Activated T-cell treated with anti-CD3 and anti-CD28 coated beads, Interleukin-2, amount 50 U/mL, for 4 hours (primary cell): ENCODE measurements around the gene SLC36A1. TPM values are rescaled to one million over a fixed set of nuclear protein-coding genes. Genes with fewer than 3 reads are reported as not detected.

Experiments used
- ATAC-seq, 2 donors: fragments of 200-7000 bp; cut with Tn5 transposase; one replicate each; pipeline ENCODE4 v1.10.0; 2021
- DNase-seq: peaks from one replicate; pipeline ENCODE4 v3.0.0-alpha.2; 2020
- H3K27me3 Mint-ChIP-seq: one replicate; pipeline ENCODE4 v1.8.0; 2021; ENCODE audit warnings: low read depth, mixed read lengths
- H3K36me3 Mint-ChIP-seq: one replicate; pipeline ENCODE4 v1.8.0; 2022; ENCODE audit warnings: mixed read lengths; ENCODE audit not compliant: insufficient read depth
- H3K4me1 Mint-ChIP-seq: one replicate; pipeline ENCODE4 v1.8.0; 2021; ENCODE audit warnings: low read depth, mixed read lengths
- H3K4me3 Mint-ChIP-seq: one replicate; pipeline ENCODE4 v1.8.0; 2021; ENCODE audit warnings: mild to moderate bottlenecking, moderate library complexity, mixed read lengths
- H3K9me3 Mint-ChIP-seq: one replicate; pipeline ENCODE4 v1.8.0; 2021; ENCODE audit warnings: mixed read lengths
- total RNA-seq, 3 donors: library from RNA; stranded (reverse); gene quantifications; one replicate each; pipeline ENCODE4 v1.2.1, GENCODE V29; 2021

Gene SLC36A1
- total RNA-seq, 3 donors from 2014 or later: 6.8 to 8.2 (median 6.8) TPM

DNA sequence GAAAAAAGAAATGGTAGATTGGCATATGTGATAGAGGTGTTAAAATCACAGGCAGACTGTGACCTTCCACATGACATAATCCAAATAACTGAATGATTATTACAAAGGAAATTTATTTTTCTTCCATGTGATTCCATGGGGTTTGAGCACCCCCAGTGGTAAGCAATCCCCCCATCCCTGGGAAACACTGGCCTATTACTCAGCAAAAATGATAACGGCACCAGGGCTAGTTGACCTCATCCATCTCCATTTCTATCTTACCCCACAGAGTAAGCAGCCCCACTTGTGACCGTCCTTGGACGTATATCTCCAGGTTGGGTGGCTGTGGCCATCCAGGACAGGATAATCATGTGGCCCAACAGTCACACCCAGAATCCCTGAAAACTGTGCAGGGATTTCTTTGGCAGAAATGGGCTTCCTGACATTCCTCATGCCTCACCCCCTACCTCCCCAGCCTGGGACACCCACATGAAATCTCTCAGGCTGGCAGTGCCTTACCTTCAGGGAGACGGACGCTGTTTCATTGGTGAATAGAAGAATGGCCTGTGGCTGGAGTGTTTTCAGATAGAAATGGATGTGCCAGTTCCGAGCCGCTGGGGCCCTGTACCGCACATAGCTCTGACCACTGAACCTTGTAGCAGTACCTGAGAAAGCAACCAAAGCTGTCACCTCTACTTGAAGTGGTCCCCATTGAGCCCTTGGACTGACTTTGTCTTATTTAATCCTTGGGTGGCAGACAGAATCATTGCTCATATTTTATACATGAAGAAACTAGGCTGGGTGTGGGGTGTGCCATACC lies 69.9 kb downstream of the SLC36A1 start:
- Mint-ChIP-seq H3K4me1 (no peaks in the 10 kb centered on the region), H3K36me3 (no peaks in the 10 kb centered on the region), H3K27me3 (no peaks in the 10 kb centered on the region), H3K9me3 (no peaks in the 10 kb centered on the region), H3K4me3 (no peak overlapping the region)
- ATAC-seq (no peak), DNase-seq (no peak)

DNA sequence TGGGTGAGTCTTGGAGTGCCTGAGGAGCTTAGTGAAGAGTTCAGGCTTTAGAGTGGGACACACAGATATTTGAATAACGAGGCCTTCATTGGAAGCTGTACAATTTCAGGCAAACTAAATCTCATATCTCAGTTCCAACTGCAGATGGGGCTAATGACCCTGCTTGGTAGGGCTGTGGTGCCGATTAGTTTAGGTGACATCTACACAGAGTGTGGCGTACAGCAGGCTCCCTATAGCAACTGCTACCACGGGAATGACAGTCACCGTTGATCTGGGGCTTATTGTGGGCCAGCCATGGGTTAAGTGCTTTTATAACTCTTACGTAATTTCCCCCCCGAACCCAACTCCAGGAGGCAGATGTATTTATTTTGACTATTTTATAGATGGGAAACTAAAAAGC lies 72.9 kb downstream of the SLC36A1 start:
- Mint-ChIP-seq H3K9me3 (no peaks in the 10 kb centered on the region), H3K4me1 (peaks cover 4% of the 10 kb centered on the region), H3K4me3 (no peak overlapping the region), H3K27me3 (no peaks in the 10 kb centered on the region), H3K36me3 (no peaks in the 10 kb centered on the region)
- DNase-seq: no peak
- ATAC-seq: no peak

DNA sequence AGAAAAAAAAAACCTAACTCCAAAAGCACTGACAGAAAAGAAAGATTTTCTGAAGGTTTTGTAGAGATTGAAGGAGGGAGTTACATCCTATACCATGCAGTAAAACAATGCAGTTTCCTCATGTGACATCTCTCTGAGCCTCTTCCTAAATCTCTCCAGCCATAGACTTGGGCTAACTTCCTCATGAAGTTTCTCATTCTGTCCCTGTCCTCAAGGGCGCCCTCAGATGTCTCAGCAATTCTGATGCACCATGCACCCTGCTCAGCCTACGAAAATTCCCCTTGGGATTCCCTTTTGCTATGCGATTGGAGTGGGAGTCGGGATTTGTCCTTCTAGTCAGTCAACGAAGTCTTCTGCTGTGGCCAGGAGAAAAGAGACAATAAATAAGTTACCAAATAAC lies 74.8 kb downstream of the SLC36A1 start:
- Mint-ChIP-seq H3K4me3 (no peak overlapping the region), H3K9me3 (no peaks in the 10 kb centered on the region), H3K36me3 (no peaks in the 10 kb centered on the region), H3K27me3 (no peaks in the 10 kb centered on the region), H3K4me1 (peaks cover 4% of the 10 kb centered on the region)
- DNase-seq: no peak
- no peak for ATAC-seq

DNA sequence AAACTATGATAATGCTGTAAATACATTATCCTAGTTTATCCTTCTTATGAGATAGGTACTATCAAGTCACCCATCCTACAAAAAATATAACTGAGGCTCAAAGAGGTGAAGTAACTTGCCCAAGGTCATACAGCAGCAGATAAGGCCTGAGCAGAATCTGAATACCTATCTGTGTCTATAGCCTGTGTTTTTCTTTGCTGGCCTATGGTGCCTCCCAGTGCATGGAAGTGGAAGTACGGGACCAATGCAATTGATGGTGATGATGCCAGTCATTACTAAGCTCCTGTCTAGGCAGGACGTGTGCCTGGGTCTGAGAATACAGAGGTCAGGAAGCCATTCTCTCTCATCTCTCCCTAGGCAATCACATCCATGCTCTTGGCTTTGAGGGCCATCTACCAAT lies 75.9 kb downstream of the SLC36A1 start:
- H3K36me3 Mint-ChIP-seq: no peaks in the 10 kb centered on the region
- H3K4me3 Mint-ChIP-seq: no peak overlapping the region
- no peak for DNase-seq
- ATAC-seq: peak; percentile 67 to 69
- H3K9me3 Mint-ChIP-seq: no peaks in the 10 kb centered on the region
- H3K4me1 Mint-ChIP-seq: peaks cover 4% of the 10 kb centered on the region
- no peaks in the 10 kb centered on the region for H3K27me3 Mint-ChIP-seq

DNA sequence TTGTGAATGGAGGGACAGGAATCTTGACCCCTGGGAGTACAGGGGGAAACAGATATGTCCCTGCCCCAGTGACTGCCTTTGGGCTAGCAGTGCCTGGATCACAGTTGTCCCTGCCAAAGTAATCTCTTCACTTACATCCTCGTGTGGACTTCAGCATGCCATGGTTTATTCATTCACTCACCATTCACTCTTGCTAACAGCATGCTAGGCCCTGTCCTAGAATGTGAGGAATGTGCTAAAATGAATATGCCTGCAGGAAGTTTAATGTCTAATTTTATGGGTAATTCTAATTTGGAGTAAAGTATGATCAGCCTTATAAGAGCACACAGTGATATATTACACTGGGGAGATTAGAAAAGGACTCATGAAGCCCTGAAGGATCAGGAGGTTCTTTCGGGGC lies 80.8 kb downstream of the SLC36A1 start:
- no peaks in the 10 kb centered on the region for H3K4me1 Mint-ChIP-seq
- DNase-seq: no peak

DNA sequence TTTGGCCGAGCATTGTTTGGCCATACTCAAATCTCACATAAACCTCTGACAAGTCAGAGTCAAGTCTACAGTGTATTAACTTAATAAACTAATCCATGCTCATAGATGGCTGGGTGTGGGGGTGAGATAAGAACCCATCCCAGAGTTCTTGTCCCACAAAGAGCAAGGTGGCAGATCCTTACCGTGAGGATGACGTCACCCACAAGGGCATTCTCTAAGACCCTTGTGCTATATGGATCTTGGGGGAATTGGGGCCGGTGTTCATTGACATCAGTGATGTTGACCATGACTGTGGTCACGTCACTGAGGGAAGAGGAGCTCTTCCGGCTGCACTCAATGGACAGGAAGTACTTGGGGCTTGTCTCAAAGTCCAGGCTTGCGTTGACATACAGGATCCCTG lies 81.6 kb downstream of the SLC36A1 start:
- Mint-ChIP-seq H3K36me3 (no peaks in the 10 kb centered on the region), H3K27me3 (peaks cover 4% of the 10 kb centered on the region), H3K4me3 (no peak overlapping the region), H3K9me3 (no peaks in the 10 kb centered on the region), H3K4me1 (no peaks in the 10 kb centered on the region)
- ATAC-seq (no peak), DNase-seq (no peak)

More for the DNA sequence above, 80.8 kb downstream of the SLC36A1 start:
- ATAC-seq: no peak
- Mint-ChIP-seq H3K27me3 (peaks cover 2% of the 10 kb centered on the region), H3K9me3 (no peaks in the 10 kb centered on the region), H3K4me3 (no peak overlapping the region), H3K36me3 (no peaks in the 10 kb centered on the region)

DNA sequence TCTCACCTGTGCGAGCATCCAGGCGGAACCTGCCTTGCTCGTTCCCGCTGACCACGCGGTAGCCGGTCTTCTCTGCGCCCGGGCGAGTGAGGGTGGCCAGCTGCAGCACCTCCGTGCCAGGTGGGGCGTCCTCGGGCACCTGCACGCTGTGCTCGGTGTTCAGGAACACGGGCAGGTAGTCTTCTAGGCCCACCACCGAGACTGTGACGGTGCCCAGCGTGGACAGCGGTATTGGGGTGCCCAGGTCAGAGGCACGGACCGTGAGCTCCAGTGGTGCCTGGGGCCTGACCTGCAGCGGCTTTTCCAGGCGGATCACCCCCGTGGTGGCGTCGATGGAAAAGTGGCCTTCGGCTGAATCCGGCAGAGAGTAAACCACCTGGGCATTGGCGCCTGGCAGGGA lies 84.2 kb downstream of the SLC36A1 start:
- ATAC-seq (no peak), DNase-seq (no peak)
- H3K27me3 Mint-ChIP-seq: peaks cover 6% of the 10 kb centered on the region
- no peak overlapping the region for H3K4me3 Mint-ChIP-seq
- no peaks in the 10 kb centered on the region for H3K9me3 Mint-ChIP-seq
- no peaks in the 10 kb centered on the region for H3K36me3 Mint-ChIP-seq
- no peaks in the 10 kb centered on the region for H3K4me1 Mint-ChIP-seq

DNA sequence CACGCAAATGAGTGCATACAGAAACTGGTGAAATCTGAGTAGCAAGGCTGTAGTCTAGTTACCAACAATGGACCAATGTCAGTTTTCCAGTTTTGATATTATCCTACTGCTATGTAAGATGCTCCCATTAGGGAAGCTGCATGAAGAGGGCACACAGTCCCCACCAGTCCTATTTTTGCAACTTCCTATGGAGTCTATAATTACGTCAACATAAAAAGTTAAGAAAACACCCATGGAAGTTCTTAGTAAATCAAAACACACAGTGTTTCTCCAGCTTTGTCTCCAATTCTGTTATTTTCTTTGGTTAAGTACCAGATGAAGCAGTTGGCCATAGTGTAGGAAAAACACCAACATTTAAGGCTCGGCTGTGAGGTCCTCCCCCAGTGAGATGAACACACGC lies 85.0 kb downstream of the SLC36A1 start:
- Mint-ChIP-seq H3K4me1 (no peaks in the 10 kb centered on the region), H3K36me3 (no peaks in the 10 kb centered on the region), H3K4me3 (no peak overlapping the region), H3K27me3 (peaks cover 6% of the 10 kb centered on the region), H3K9me3 (no peaks in the 10 kb centered on the region)
- no peak for ATAC-seq
- no peak for DNase-seq

DNA sequence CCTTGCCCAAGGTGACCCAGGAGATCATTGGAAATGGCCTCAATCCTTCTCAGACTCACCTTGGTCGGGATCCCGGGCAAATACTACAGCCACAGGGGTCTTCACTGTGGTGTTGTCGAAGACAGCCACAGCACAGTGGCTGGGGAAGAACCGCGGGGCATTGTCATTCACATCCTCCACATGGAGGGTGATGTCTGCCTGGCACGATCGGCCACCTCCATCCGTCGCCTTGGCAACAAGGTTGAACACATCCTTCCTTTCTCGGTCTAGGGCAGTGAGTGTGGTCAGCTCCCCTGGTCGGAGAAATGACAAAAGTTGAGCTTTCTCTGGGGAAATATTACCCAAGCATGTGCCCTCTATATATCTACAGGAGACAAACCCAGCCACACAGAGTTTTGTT lies 86.9 kb downstream of the SLC36A1 start:
- Mint-ChIP-seq H3K9me3 (no peaks in the 10 kb centered on the region), H3K36me3 (no peaks in the 10 kb centered on the region), H3K4me3 (no peak overlapping the region), H3K27me3 (peaks cover 6% of the 10 kb centered on the region), H3K4me1 (no peaks in the 10 kb centered on the region)
- ATAC-seq (no peak), DNase-seq (no peak)

DNA sequence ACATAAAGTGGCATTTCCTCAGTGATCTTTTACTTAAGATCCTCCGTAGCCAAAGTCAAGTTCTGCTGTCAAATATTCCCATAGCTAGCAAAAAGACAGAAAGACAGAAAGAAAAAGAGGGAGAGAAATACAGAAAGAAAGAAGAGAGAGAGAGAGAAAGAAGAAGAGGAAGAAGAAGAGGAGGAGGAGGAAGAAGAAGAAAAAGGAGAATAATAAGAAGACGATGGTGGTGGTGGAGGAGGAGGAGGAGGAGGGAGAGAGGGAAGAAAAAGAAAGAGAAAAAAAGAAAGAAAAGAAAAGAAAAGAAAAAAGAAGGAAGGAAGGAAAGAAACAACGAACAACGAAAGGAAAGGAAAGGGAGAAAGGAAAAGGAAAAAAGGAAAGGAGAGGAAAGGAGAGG lies 89.6 kb downstream of the SLC36A1 start:
- Mint-ChIP-seq H3K4me3 (no peak overlapping the region), H3K9me3 (no peaks in the 10 kb centered on the region), H3K27me3 (peaks cover 4% of the 10 kb centered on the region), H3K4me1 (no peaks in the 10 kb centered on the region), H3K36me3 (no peaks in the 10 kb centered on the region)
- ATAC-seq: no peak
- DNase-seq: no peak

DNA sequence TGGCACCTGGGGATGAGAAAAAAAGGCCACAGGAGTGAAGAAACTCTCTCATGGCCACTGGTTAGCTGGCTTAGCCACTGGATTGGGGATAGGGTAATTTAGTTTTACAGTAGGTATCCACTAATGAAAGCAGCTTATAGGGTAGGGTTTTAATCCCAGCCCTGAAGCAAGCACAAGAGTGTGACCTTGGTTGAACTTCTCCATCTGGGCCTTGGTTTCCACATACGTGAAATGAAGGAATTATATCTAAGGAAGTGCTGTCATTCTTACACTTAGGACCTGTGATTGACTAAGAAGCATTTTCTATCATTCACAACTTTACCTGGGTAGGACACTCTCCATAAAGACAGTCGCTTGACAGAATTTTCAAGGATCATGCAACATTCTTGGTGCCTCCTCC lies 94.2 kb downstream of the SLC36A1 start:
- ATAC-seq: no peak

More for the DNA sequence above, 94.2 kb downstream of the SLC36A1 start:
- DNase-seq: no peak
- Mint-ChIP-seq H3K36me3 (no peaks in the 10 kb centered on the region), H3K4me1 (no peaks in the 10 kb centered on the region), H3K4me3 (no peak overlapping the region), H3K9me3 (no peaks in the 10 kb centered on the region), H3K27me3 (no peaks in the 10 kb centered on the region)

Other genes with a start within 250 kb of the SLC36A1 start
- gene CCDC69, start 223.5 kb upstream of the SLC36A1 start, total RNA-seq: 10 to 100 TPM; 20.0 to 23.0 (median 21.2) TPM
- gene GM2A, start 194.4 kb upstream of the SLC36A1 start, total RNA-seq: 1 to 10 TPM; 8.1 to 9.9 (median 9.0) TPM
- gene SLC36A3, start 143.8 kb upstream of the SLC36A1 start, total RNA-seq: not detected
- not detected for gene SLC36A2, start 100.0 kb upstream of the SLC36A1 start, total RNA-seq
- gene FAT2, start 143.7 kb downstream of the SLC36A1 start, total RNA-seq: not detected
- gene SPARC, start 239.3 kb downstream of the SLC36A1 start, total RNA-seq: 1 to 10 TPM; 2.0 to 2.6 (median 2.3) TPM